ENCODE measurements around the gene RHEBL1.

RHEBL1 gene

DNA sequence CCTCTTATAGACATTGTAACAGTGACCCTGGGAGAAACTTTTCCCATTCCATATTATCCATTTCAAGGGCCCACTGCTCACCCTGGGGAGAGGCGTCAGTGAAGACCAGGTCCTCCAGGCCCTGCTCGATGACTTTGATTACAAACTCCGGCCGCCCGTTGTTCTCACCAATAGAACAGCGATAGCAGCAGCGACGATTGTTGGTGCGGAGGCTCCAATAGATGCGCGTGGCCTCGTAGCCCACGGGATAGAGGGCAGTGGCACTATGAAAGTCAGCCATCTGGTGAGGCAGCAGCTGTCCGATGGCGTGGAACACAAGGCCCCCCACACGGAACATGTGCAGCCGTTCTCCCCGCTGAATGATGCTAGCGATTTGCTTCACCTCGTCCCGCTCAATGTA lies 43.7 kb downstream of the RHEBL1 start:
- no peaks in the 10 kb centered on the region for H3K4me1 ChIP-seq (ENCODE audit: insufficient read depth, poor library complexity, severe bottlenecking)
- no peak for TF ChIP-seq CTCF (IDR thresholded peaks at IDR 0.05; ENCODE audit: poor library complexity, severe bottlenecking)
- H3K27ac ChIP-seq (ENCODE audit: poor library complexity, severe bottlenecking): no peak overlapping the region
- DNase-seq (ENCODE audit: low spot score) (no peak), ATAC-seq (ENCODE audit: low read depth) (no peak)
- peaks cover 83% of the 10 kb centered on the region for H3K36me3 ChIP-seq (ENCODE audit: low read depth)
- H3K4me3 ChIP-seq (ENCODE audit: severe bottlenecking): no peak overlapping the region
- no peaks in the 10 kb centered on the region for H3K9me3 ChIP-seq (ENCODE audit: severe bottlenecking)
- H3K27me3 ChIP-seq (ENCODE audit: insufficient read depth, poor library complexity, severe bottlenecking): no peaks in the 10 kb centered on the region

- no peaks in the 10 kb centered on the region for H3K27me3 ChIP-seq (ENCODE audit: insufficient read depth, poor library complexity, severe bottlenecking)
- H3K4me1 ChIP-seq (ENCODE audit: insufficient read depth, poor library complexity, severe bottlenecking): no peaks in the 10 kb centered on the region
- peaks cover 78% of the 10 kb centered on the region for H3K36me3 ChIP-seq (ENCODE audit: low read depth)
- no peak for DNase-seq (ENCODE audit: low spot score)
- TF ChIP-seq CTCF (IDR thresholded peaks at IDR 0.05; ENCODE audit: poor library complexity, severe bottlenecking): no peak
- H3K9me3 ChIP-seq (ENCODE audit: severe bottlenecking): no peaks in the 10 kb centered on the region
- ATAC-seq (ENCODE audit: low read depth): no peak
- H3K27ac ChIP-seq (ENCODE audit: poor library complexity, severe bottlenecking): no peak overlapping the region
- no peak overlapping the region for H3K4me3 ChIP-seq (ENCODE audit: severe bottlenecking)
Observed at GRCh38 chr12:49025463-49025862, 44.3 kb downstream of the RHEBL1 start.

- no peak overlapping the region for H3K4me3 ChIP-seq (ENCODE audit: severe bottlenecking)
- no peak for ATAC-seq (ENCODE audit: low read depth)
- no peaks in the 10 kb centered on the region for H3K27me3 ChIP-seq (ENCODE audit: insufficient read depth, poor library complexity, severe bottlenecking)
- no peaks in the 10 kb centered on the region for H3K9me3 ChIP-seq (ENCODE audit: severe bottlenecking)
- TF ChIP-seq CTCF (IDR thresholded peaks at IDR 0.05; ENCODE audit: poor library complexity, severe bottlenecking): no peak
- H3K27ac ChIP-seq (ENCODE audit: poor library complexity, severe bottlenecking): no peak overlapping the region
- no peaks in the 10 kb centered on the region for H3K4me1 ChIP-seq (ENCODE audit: insufficient read depth, poor library complexity, severe bottlenecking)
- peaks cover 70% of the 10 kb centered on the region for H3K36me3 ChIP-seq (ENCODE audit: low read depth)
- no peak for DNase-seq (ENCODE audit: low spot score)
Observed at GRCh38 chr12:49024543-49024942, 45.2 kb downstream of the RHEBL1 start.

DNA sequence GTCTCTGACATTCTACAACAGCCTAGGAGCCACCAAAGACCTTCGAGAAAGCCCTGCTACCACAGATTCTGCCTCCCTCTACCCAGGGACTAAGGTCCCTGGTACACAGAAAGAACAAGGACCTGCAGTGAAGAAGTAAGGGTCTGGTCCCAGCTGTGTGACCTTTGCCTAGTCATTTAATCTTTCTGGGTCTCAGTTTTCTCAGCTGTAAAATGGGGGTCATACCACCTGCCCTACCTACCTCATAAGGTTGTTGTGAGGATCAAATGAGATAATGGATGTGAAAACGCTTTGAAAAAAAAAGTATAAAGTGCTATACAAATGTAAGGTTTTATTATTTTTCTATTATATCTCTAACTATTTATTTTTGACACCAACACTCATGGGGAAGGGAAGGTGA lies 46.0 kb downstream of the RHEBL1 start:
- no peaks in the 10 kb centered on the region for H3K4me1 ChIP-seq (ENCODE audit: insufficient read depth, poor library complexity, severe bottlenecking)
- no peak for ATAC-seq (ENCODE audit: low read depth)
- H3K27ac ChIP-seq (ENCODE audit: poor library complexity, severe bottlenecking): no peak overlapping the region
- no peak for DNase-seq (ENCODE audit: low spot score)
- no peak for TF ChIP-seq CTCF (IDR thresholded peaks at IDR 0.05; ENCODE audit: poor library complexity, severe bottlenecking)
- no peak overlapping the region for H3K4me3 ChIP-seq (ENCODE audit: severe bottlenecking)
- no peaks in the 10 kb centered on the region for H3K27me3 ChIP-seq (ENCODE audit: insufficient read depth, poor library complexity, severe bottlenecking)
- peaks cover 62% of the 10 kb centered on the region for H3K36me3 ChIP-seq (ENCODE audit: low read depth)
- H3K9me3 ChIP-seq (ENCODE audit: severe bottlenecking): no peaks in the 10 kb centered on the region

GRCh38 chr12:49022558-49023178 lies 47.1 kb downstream of the RHEBL1 start:
- no peak for DNase-seq (ENCODE audit: low spot score)
- H3K27ac ChIP-seq (ENCODE audit: poor library complexity, severe bottlenecking): no peak overlapping the region
- peaks cover 51% of the 10 kb centered on the region for H3K36me3 ChIP-seq (ENCODE audit: low read depth)

More at GRCh38 chr12:49022558-49023178, 47.1 kb downstream of the RHEBL1 start:
- ATAC-seq (ENCODE audit: low read depth): no peak
- Histone ChIP-seq H3K4me3 (ENCODE audit: severe bottlenecking) (no peak overlapping the region), H3K27me3 (ENCODE audit: insufficient read depth, poor library complexity, severe bottlenecking) (no peaks in the 10 kb centered on the region), H3K4me1 (ENCODE audit: insufficient read depth, poor library complexity, severe bottlenecking) (peaks cover under 1% of the 10 kb centered on the region), H3K9me3 (ENCODE audit: severe bottlenecking) (no peaks in the 10 kb centered on the region)
- no peak for TF ChIP-seq CTCF (IDR thresholded peaks at IDR 0.05; ENCODE audit: poor library complexity, severe bottlenecking)
